RPMI7951 (cell line): ENCODE measurements around the gene ZFX. TPM values are rescaled to one million over a fixed set of nuclear protein-coding genes. Genes with fewer than 3 reads are reported as not detected.

ENCODE experiments used
- DNase-seq: peaks from one replicate; pipeline ENCODE4 v3.0.0-alpha.2; 2012; ENCODE audit warnings: low read depth
- total RNA-seq: library from RNA; depleted of rRNA; stranded (reverse); fragments of >200 nt; shearing (Covaris generic); gene quantifications from 2 replicates; pipeline ENCODE4 v1.2.3, GENCODE V29; 2014; rRNA removed

Gene ZFX
- total RNA-seq, 1 experiment from 2014 or later: 36.9 TPM

DNA sequence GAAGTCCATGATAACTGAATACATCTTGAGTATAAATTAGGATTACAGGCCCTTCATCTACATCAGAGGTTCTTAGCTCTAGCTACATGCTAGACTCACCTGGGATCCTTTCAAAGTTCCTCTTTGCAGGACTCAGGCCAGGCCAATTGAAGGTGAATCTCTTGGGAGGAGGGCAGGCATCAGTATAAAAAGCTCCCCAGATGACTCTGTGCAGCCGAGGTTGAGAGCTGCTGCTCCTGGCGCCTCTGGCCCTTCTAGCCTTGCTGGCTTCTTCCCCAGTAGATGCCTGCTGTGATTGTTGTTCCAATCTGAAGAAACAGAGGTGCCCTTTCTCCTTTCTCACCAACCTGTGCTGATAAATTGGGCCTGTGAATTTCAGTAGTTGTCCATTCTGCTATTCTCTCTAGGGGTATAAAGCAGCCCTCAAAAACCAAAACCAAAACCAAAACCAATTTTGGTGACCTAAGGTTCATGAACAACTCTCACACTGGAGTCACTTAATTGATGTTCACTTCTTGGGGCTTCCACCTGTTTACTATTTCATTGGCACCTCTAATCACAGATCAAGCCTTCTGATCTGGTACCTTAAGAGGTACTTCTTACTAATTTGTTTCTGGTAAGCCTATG is 85.7 kb downstream of the ZFX start:
- DNase-seq: no peak

DNA sequence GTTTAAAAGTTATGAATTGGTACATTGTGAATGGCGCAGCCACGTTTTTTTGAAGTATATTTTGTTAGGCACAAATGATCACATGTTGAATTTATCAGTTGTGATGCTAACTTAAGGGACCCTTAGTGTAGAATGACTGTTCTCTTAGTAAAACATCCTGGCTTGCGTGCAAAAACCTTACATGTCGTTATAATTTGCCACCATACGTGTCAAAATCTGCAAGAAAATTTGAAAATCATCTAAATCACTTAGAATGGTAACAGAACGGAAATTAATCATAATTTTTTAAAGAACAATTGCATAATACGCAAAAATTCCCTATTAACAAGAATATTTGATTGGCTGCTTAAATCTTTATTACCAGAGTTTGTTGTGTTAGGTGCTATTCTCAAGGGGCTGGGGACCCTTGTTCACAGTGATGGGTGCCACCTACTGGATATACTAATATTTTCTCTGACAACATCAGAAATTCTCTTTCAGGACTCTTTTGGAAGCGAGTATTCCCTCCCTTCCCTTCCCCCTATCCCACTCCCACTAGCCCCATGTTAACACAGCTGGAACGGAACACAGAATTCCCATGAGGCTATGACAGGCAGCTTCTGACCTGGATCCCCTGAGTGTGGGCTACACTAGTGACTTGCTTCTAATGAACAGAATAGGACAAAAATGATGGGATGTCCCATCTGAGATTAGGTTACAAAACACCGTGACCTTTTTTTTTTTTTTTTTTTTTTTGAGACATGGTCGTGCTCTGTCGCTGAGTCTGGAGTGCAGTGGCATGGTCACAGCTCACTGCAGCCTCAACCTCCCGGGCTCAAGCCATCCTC is 92.5 kb downstream of the ZFX start:
- peak; percentile 45 for DNase-seq

DNA sequence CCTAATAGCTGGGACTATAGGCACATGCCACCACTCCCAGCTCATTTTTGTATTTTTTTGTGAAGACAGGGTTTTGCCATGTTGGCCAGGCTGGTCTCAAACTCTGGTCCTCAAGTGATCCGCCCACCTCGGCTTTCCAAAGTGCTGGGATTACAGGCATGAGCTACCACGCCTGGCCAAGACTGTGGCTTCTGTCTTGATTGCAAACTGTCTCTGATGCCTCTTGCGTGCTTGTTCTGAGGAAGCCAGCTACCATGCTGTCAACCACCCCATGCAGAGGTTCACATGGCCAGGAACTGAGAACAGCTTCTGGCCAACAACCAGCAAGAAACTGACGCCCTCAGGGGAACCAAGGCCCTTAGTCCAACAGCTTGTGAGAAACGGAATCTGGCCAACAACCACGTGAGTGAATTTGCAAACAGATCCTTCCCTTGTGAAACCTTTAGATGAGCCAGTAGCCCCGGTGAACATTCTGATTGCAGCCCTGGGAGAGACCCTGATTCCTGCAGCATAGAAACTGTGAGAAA is 93.2 kb downstream of the ZFX start:
- DNase-seq: peak; percentile 89

DNA sequence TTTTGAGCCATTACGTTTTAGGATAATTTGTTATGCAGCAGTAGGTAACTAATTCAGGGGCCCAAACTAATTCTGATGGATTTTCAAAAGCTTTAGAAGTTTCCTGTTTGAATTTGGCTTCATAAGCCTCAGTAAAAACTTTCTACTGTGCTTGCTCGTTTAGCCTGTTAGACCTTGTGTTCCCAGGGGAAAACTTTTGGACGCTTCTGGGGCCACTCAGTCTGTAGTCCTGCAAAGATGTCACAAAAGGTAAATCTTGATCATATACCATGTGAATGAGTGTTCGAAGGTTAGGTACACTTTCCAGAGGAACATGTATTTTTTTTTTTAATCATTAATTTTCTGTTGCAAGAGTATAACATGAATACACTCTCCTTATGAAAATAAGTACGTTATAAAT is 93.7 kb downstream of the ZFX start:
- no peak for DNase-seq

DNA sequence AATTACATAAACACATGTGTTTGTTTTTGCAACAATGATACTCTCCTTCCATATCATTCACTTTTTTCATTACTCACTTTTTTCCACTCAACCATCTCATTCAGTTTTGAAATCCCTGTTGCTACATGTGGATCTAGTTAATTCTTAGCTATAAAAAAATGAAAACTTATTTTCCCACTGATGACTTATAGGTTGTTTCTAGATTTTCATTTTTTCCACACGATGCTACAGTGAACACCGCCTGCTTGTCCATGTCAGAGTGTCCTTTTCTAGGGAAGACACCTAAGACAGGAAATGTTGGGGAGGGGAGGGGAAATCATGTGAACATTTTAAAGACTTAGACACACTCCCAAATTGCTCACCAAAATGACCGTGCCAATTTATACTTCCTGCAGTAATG is 94.2 kb downstream of the ZFX start:
- no peak for DNase-seq

DNA sequence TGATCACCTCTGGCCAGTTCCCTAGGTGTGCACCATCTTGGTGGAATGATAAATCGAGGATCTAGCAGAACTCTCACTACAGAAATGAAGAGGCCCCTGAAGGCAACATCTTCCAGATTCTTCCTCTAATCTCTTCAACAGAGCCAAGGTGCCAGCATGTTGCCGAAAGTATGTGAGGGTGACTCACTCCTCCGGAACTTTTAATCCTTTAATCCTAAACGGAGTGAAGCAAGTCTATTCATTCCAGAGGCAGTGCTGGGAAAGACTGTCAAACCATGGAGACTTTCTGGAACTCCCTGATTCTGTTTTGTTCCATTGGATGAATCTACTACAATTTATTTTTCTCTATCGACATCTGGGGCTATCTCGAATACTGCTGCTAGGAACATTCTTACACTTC is 95.7 kb downstream of the ZFX start:
- DNase-seq: peak; percentile 79

DNA sequence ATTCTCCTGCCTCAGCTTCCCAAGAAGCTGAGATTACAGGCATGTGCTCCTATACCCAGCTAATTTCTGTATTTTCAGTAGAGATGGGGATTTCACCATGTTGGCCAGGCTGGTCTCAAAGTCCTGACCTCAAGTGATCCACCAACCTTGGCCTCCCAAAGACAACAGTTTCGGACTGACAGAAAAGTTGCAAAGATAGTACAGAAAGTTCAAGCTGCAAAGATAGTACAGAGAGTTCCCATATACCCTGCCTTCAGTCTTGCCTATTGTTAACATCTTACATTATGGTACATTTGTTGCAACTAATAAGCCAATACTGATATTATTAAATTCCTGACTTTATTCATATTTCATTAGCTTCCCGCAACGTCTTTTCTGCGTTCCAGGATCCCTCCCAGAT is 98.5 kb downstream of the ZFX start:
- no peak for DNase-seq

DNA sequence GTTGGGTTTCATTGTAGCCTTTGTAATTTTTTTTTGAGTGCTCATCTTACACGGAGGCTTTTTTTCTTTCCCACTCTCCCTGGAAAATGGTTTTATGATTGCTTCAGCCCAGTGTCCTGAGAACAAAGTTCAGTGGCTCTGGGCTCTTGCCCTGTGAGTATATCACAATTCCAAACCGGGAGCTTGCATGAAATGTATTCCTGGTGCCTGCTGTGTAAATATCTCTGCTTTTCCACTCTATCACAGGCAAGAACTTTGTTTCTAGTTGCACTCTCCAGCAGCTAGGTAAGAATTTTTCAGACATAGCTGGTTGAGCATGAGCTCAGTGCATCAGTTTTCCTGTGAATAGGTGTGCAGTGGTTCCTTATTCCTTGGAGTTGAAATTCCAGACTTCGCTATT is 103.5 kb downstream of the ZFX start:
- no peak for DNase-seq

DNA sequence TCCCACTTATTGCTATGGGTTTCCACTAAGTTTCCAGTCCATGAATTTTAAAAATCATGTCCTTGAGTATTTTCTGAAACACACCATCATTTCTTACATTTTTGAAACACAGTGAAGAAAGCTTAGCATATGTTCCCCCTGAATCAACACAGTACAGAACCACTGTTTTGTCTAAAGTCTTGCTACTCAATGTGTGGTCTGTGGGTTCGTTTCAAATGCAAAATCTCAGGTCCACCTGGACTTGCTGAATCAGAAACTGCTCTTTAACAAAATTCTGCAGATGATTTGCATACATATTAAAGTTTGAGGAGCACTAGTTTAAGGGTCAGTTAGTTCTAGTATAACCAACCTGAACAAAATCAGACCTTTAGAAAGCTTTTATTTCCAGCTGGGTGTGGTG is 103.9 kb downstream of the ZFX start:
- DNase-seq: no peak

DNA sequence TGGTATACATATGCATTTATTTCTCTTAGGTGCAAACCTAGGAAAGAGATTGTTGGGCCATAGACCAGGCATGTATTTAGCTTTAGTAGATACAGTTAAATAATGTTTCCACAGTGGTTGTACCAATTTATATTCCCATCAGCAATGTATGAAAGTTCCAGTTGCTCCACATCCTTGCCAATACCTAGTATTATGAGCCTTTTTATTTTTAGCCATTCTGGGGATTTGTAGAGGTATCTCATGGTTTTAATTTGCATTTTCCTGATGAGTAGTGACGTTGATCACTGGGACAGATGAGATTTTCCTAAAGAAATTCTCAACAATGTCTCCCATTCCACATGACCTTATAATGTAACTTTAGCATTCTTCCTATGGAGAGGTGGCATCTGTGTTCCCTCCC is 107.5 kb downstream of the ZFX start:
- no peak for DNase-seq

DNA sequence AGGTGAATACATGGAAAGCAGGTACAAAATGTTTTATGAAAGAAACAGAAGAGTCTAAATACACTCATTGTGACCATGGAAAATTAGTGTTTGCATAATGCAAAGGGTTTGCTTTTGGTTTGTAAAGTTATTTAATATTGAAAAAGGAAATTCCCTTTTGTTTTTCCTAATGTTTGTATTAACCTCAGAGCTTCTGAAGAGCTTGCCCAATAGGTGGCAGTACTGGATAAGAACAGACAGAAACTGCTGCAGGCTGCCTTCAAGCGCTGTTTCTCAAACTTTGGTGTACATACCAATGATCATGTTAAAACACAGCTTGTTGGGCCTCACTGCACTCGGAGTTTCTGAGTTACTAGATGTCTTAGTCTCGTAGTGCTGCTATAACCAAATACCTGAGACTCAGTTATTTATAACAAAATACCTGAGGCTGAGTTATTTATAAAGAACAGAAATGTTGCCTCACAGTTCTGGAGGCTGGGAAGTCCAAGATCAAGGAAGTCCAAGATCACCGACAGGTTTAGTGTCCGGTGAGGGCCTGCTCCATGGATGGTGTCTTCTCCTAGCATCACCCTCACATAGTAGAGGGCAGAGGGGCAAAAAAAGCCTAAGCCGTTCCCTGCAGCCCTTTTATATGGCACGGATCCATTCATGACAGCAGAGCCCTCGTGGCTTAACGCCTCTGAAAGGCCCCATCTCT is 110.2 kb downstream of the ZFX start:
- peak; percentile 70 for DNase-seq

DNA sequence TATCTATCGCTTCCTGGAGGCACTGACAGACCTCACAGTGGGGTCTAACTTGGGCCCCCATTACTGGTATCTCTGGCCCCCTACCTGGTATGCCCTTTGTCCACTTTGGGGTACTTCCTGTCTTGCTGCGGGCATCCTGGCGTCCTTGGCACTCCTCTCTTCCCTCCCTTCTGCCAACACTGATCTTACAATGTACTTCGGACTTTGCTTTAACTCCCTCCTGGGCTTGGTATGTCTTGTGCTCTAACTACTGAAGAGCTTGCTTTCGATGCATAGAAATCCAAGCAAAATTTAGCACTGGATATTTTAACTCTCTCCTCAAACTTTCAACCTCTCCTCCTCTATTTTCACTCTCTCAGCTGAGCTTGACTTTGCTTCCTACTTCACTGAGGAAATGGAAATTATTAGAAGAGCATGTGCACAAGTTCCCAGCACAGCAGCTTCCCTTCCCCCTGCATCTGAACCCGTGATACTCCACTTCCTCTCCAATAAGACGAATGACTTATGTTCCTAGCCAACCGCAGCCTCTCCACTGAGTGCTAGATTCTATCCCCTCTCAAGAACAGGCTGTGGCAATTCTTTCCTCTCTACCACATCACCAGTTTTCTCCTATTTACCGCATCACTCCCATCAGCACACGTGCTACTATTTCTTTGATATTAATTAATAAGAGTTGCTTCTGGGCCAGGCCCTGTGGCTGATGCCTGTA is 111.5 kb downstream of the ZFX start:
- DNase-seq: peak; percentile 51

DNA sequence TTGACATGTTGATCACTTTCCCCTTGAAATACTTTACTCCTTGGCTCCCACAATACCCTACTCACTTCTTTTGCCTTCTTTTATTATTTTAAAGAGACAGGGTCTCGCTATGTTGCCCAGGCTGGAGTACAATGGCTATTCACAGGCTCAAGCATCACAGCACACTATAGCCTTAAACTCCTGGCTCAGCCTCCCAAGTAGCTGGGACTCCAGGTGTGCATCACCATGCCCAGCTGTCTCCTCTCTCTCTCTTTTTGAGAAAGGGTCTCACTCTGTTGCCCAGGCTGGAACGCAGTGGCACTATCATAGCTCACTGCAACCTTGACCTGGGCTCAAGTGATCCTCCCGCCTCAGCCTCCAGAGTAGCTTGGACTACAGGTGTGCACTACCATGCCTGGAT is 112.8 kb downstream of the ZFX start:
- no peak for DNase-seq

DNA sequence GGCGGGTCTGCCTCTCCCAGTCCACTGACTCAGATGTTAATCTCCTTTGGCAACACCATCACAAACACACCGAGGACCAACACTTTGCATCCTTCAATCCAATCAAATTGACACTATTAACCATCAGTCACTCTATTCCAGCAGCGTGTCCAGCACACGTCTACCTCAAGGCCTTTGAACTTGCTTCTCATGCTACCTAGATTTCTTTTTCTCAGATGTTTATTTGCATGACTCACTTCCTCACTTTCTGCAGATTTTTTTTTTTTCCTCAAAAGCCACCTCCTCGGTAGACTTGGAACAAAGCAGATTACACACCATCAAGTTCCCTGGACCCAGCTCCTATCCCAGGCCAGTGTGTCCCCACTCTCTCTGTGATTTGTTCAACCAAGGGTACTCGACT is 114.9 kb downstream of the ZFX start:
- DNase-seq: no peak

Other genes with a start within 250 kb of the ZFX start
- 40.1 and 41.8 TPM in 2 replicates for gene APOO, start 241.8 kb upstream of the ZFX start, total RNA-seq
- gene CXorf58, start 241.7 kb upstream of the ZFX start, total RNA-seq: not detected in 2 replicates
- 12.8 and 14.7 TPM in 2 replicates for gene KLHL15, start 122.5 kb upstream of the ZFX start, total RNA-seq
- gene EIF2S3, start 94.8 kb upstream of the ZFX start, total RNA-seq: 207 and 214 TPM in 2 replicates
- gene SUPT20HL2, start 164.3 kb downstream of the ZFX start, total RNA-seq: 0.24 TPM in 1 of 2 replicates, not detected in the other
- gene SUPT20HL1, start 210.9 kb downstream of the ZFX start, total RNA-seq: not detected in 2 replicates